OCI-M1 (cell line): Measurements from ENCODE around the gene ANKH.

Experiments used
- DNase-seq: peaks from one replicate; lab custom pipeline; 2025; lab: John Stamatoyannopoulos, UW

The ANKH gene

DNA sequence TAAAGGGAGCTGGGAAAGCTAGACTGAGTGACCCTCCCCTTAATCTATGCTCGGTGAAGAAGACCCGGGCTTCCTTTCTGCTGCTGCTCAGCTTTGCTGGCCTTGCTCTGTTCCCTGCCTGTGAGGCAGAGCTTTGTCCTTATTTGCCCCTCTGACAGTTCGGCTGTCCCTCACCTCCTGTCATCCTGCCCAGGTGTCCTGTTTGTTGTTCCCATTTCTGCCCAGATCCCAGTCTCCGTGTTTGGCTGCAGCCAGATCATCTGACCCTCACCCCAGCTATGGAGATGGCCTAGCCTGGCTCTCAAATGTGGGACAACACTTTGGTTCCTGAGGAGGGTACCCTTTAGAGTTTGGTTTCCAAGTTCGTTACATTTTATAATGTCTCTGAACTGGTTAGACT lies 186.8 kb downstream of the ANKH start:
- DNase-seq: no peak

DNA sequence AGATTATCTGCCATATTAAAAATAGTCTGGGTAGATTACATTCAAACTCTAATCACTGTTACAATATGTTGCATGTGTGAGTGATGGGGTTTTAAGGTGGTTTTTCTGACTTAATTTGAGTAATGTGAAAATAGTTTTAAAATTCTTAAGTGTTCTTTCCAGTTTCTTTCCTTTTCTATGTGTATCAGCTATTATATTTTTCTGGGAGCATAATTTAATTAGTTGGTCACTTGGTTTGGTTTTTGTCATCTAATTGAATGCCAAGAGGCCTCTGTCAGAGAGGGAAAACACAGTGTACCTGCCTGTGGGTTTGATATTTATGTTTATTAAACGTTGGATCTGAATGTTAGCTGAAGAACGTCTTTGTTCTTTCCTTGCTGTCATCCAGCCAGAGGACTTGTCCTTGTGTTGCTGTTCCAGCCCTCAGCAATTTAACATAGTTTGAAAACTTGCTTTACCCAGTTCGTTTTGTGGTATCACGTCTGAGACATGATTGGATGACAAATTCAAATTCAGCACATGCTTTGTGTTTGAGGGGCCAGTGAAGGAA lies 187.6 kb downstream of the ANKH start:
- no peak for DNase-seq

DNA sequence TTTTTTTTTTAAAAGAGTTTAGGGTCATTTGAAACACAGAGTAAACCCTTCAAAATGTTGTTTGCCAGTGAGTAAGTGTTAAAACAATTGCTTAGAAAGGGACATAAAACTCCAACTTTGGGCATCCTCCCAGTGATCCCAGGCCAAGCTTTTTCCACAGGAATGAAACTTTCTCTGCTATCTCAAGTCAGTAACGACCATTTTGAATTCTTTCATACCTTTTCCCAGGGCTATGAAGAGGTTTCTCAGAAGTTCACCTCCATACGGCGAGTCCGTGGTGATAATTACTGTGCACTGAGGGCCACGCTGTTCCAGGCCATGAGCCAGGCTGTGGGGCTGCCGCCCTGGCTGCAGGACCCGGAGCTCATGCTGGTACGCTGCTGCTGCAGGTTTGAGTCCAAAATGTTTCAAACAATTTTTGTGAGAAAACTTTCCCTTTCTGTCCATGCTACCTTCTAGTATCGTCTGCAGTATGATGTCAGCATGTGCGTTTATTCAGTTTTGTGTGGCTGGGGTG lies 190.3 kb downstream of the ANKH start:
- DNase-seq: no peak

DNA sequence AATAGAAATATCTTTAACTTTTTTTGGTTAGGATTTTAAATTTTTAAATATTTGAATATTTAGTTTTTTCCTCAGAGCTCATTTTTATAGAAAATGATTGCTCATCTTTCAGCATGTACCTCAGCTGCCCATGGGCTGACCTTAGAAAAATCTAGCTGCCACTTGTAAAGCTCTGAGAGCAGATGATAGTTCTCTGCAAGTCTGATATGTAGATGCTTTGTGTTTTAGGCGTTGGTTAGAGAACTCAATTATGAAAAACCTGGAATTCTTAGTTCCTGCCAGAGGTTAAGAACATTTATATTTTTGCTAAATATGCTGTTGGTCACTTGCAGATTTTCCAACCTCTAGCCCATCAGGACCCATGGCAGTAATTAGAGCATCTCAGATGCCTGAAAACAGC lies 192.0 kb downstream of the ANKH start:
- no peak for DNase-seq

DNA sequence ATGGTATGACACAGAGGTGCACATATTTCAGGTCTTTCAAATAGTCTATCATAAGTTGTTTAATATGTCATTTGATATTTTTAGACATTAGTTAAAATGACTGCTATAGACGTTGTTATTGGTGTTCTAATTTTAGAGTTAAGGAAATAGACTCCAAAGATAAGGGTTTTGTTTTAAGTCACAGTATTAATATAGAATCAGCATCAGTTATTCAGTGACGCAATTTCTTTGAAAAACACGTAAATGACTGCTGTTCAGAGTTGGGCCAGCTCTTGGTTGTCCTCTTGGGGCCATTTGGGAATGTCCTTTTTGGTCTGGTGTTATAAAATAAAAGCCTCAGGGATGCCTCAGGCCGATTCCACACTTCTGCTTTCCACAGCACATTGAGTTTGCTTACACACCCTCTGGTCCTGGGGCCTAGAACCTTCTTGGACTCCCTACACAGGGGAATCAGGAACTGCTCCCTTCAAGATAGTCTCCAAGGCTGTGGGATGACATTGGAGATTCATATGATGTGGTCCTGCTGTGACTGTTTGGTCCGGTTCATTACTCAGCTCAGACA lies 192.7 kb downstream of the ANKH start:
- DNase-seq: no peak

DNA sequence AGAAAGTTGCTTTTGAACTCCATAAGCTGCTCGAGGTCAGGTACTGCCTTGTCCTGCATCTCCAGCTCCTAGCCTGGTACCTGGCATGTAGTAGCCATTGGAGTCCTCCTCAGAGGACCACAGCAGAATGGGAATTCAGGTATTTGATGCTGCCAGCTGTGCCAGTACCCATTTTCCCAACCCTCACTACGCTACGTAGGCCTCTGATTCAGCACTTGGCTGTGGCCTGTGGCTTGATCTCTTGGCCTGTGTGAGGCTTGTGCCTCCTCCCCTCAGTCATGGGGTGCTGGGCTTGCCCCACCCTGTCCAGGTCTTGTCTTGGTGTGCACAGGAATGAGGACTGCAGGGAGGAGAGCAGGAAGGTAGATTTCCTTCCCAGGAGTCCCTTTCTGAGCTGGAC lies 195.3 kb downstream of the ANKH start:
- peak; percentile 86 for DNase-seq

DNA sequence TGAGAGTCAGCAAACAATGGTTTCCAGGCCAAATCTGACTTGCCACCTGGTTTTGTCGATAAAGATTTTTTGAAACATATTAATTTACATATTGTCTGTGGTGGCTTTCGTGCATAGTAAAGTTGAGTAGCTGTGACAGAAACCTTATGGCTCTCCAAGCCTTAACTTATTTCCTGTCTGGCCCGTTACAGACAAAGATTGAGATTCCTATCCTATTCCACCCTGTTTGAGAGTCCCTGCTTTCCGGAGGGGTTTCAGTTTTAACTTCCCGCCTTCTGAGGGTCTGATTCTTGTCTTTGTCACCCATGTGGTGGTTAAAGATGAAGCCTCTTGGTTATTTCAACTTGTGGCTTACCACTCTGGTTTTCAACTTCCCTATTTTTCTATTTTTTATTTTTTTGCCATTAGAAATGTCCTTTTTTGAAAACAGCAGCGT lies 195.7 kb downstream of the ANKH start:
- peak; percentile 92 for DNase-seq

DNA sequence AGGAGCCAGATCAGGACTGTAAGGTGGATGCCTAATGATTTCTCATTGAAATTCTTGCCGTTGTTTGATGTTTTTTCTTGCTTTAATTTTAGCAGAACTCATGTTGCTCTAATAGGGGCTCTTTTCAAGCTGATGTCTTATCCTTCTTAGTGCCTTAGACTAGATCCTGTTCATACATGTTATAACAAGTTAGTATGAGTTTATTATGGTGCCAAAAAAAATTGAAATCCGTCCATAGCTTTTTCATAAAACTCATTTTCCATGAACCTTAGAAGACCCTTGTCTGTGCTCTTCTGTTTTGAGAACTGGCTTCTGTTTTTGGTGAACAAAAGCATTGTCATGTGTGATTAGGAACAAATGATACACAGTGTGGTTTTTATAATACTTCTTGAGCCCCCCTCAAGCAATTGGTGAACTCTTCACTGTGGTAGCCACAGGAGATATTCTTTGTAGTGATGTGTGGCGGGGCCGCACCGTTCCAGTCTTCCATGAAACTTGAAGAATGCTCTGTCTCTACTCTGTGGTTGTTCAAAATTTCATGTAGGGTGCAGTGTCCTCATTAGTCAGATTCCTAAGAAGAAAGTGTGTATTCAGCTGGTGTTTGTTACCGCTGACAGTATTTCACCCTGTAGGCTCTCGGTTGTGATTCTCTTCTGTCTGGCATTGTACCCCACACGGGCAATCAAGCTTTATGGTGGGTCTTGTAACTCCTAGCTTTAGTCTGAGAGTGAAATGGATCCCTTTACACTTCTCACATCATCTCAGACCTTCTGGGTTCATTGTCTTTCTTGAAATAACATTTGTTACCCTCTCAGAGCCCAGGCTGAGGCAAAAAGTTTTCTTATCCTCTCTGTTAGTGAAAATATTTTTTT lies 196.4 kb downstream of the ANKH start:
- DNase-seq: no peak

DNA sequence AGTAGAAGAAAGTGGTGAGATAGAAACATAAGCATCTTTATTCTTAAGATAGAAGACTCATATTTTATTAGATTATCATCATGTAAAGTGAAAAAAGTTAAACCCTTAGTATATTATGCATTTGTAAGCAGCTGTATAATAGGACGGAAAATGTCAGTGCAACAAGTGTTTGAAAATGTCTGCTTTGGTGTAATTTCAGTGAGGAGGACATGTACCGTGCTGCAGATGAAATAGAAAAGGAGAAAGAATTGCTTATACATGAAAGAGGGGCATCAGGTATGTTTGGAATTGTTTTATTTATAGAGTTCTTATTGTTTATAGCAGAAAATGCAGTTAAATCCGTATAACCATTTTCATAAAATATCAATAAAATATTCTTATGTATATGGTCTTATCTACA lies 198.1 kb downstream of the ANKH start:
- DNase-seq: no peak

DNA sequence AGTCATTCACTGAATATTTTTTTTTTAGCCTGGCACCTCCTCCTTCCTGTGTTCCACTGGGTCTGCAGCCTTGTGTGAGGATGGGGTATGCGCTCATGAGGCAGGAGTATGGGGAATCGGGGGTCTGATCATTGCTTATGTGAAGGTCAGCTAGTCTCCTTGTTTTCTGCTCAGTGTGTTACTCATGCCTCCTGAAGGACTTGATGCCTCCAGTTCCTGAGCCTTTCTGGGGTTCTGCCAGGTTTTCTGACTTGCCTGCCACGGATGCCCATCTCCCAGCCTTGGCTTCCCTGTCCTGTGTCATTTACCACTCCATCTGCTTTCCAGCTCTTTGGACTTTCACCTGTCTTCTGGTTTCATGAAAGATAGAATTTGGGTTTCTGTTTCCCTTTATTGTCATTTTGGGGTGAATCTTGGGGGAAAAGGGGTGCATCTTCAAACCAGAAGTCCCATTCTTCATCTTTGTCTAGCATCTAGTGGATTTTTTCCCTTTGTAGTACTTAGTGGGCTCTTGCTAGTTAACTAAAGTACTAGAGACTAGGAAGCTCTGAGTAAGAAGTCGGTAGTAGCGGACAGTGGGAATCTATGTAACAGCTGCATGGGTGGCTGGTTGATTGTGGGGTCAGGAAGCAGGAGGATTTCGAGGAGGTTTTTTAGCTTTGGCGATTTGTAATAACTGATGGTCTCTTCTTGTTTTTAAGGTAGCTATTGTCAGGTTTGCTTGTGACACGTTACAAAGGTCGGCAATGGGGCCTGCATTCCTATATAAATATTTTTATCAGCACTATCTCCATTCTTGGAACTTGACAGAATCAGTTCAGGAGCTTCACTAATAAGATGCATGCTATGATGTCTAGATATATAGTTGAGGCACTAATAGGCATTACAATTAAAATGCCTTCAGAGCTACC lies 198.8 kb downstream of the ANKH start:
- DNase-seq: no peak

DNA sequence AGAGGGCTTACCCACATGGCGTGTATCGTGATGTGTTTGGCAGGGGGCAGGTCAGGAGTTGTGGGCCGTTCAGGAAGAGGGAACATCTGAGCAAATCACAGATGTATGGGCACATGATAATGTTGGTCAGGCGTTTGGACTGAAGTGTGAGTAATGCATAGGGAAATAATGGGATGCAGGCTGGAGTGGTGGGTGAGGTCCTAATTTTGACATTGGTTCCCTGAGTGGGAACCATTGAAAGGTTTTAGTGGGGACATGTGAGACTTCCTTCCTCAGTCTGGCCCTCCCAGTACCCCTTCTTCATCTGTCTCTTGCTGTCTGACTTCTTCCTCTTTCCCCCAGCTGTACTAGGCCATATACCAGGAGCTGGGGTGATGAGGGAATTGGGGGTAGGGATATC lies 199.5 kb downstream of the ANKH start:
- DNase-seq: peak; percentile 12

DNA sequence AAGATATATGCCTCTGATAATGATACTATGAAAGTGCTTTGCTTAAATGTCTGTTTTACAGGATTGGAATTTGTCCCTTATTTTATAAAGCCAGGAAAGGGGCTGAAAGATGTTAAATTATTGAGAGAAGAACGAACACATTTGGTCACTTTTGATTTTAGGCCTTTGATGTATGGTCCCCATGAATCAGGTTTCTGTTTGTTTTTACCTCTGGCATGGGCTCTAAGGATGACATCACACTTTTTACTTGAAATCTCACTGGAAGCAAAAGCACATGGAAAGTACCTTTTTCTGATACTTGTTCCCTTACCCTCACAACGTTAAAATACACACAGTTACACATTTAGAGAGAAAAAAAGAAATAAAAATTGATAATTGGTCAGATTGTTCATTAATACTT lies 200.2 kb downstream of the ANKH start:
- peak; percentile 46 for DNase-seq

DNA sequence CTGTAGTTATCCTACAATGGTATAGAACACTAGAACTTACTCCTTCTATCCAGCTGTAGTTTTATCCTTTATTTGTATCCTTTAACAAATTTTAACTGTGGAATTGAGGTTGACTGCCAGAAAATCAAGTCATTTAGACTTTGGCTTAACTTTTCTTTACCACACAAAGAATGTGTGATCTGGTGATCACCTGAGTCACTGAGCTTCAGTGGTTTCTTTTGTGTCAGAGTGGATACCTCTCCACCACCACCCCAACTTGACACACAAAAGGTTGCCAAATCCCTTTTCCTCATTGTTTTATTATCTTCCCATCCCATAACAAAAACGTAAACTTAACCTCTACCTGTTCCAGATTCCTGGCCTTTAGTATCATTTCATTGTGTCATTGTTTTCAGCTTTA lies 201.6 kb downstream of the ANKH start:
- no peak for DNase-seq

DNA sequence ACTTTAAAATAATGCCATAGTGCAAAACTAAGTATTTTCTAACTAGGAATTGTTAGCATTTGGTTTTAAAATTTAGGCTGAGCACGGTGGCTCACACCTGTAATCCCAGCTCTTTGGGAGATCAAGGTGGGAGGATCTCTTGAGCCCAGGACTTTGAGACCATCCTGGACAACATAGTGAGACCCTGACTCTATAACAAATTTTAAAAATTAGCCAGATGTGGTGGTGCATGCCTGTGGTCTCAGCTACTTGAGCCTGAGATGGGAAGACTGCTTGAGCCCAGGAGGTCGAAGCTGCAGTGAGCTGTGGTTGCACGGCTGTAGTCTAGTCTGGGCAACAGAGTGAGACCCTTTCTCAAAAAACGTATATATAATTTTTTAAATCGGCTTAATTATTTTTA lies 202.2 kb downstream of the ANKH start:
- no peak for DNase-seq

DNA sequence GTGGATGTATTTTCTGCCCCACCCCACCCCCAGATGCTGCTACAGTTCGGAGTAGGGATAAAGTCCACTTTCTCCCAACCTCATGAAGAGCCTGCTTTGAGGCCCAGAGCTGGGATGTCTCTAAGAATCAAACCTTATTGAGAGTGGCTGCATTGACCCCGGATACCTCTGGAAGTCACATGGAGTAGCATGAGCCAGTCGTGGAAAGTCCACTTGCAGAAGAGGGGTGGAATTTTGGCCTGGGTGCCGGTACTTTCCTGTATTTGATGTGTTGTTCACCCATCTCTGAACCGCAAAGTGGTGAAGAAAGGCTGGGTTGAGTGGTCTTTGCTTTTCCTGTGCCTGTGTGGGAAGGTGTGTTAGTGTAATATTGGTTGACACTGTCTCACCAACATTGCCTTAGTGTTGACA lies 203.4 kb downstream of the ANKH start:
- no peak for DNase-seq

DNA sequence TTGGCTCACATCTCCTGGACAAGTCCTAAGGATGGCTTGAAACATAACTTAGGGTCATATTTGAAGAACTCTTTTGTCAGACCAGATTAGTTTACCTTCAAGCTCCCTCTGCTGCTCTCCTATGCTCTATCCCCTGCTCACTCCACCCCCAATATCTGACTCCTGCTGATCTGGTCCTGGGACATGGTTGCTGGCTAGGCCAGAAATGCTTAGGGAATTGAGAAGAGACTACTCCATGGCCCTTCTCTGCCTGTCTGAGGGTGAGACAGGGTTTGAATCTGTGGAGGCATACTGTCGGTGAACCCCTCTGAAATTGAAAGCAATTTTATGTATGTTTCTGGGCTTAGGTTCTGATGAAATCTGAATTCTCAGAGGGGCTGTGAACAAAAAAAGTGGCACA lies 203.8 kb downstream of the ANKH start:
- no peak for DNase-seq

DNA sequence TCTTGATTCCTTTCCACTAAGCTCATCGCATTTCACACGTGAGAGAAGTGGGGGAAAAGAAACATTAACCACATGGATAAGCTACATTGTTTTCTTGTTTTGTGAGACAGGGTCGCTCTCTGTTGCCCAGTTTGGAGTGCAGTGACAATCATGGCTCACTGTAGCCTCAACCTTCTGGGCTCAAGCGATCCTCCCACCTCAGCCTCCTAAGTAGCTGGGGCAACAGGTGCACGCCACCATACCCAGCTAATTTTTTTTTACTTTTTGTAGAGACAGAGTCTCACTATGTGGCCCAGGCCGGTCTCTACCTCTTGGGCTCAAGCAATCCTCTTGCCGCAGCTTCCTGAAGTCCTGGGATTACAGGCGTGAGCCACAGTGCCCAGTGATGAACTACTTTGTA lies 204.3 kb downstream of the ANKH start:
- no peak for DNase-seq

DNA sequence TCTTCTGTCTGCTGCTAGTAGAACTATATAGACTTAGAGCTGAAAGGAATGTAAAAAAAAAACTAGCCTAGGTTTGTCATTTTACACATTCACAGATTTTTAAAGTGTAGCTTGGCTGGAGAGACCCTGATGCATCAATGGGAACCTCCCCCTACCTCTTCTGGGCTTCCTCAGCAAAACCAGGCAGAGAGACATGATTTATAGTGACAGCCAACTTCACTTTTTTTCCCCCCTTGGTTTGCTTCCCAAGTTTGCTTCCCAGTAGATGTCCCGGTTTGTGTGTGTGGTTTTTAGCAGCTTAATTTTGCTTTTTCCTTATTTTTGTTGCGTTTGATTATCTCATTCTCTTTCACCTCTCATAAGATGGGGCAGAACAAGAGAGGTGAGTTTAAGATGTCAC lies 205.2 kb downstream of the ANKH start:
- no peak for DNase-seq

DNA sequence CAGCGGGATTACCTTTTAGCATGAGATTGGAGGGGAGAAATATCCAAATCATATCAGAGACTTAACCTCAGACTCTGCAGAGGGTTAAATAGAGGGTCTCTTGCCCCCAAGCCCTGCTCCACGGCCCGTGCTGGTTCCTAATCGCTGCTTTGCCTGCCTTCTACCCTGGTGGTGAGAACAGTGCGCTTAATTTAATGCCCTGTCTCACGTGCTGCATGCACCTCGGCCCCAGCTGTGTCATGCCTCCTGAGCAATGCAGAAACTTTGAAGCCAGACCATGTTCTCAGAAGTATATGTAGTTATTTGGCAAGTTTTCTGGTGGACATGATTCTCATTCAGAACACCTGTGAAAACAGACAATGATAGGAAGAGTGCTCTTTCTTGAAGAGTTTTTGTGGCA lies 205.6 kb downstream of the ANKH start:
- peak; percentile 43 for DNase-seq

DNA sequence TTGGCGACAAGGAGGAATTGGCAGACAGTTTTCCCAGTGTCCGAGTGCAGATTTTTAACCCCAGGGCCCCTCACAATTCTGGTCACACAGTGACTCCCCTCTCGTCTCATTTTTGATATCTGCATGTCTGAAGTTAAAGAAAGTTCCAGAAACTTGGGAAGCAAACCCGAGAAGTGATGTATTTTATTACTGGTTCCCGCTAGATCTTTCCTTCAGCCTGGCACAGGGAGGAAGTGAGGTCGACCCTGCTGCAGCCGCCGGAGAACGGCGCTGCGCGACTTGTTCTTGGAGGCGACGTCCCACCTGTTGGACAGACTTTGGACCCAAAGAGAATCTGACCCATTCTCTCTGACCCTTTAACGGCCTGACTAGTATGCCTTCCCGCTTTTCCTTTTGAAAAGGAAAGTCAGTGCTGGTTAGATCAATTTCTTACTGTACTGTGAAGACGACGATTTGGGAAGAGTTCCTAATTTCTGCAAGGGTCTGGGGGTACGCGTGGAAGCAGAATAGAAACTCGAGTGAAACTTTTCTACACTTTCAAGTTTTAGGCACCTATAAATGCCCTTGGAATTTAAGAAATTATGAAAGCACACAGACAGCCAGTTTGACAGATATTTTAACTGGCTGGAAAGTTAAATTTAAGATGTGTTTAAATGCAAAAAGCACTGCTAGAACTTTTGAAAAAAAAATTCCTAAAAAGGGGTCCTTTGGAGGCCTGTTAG lies 206.3 kb downstream of the ANKH start:
- DNase-seq: peak; percentile 60

DNA sequence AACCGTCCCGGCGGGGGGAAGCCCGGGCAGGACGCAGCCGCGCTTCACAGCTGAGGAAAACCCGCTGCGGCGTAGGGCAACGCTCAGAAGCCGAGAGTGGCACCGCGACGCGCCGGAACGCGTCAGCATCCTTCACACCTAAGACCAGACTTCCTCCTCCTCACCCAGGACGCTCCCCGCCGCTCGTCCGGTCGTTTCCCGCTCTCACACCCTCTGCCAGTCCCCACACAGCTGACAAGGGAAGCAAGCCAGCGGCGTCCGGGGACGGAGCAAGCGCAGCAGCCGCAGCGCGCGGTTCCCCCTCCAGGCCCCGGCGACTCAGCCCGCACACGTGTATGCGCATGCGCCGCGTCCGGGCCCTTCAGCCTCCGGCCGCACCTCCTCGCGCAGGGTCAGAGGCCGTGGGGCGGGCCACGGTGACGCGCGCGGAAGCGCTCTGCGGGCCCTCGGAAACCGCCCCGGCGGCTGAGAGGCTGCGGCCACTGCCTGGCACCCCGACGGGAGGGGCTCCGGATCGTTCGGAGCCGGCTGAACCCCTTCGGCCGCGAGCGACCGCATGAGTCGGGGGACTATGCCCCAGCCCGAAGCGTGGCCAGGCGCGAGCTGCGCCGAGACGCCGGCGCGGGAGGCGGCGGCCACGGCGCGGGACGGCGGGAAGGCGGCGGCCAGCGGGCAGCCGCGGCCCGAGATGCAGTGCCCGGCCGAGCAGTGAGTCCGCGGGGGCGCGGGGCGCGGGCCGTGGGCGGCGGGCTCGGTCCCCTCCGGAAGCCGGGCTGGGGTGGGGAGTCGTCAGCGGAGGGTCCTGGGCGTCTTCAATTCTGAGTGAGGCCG lies 207.1 kb downstream of the ANKH start, which contains the start of gene OTULIN:
Gene OTULIN, plus strand, starts transcription at position 449 of the 831 bp plus-strand sequence. Its CDS starts 108 bp downstream, at position 557.
- peak; percentile 93 for DNase-seq
